Tibial nerve (tissue), 3 donors: ENCODE measurements around the gene SPTBN5.

Experiments
- CTCF ChIP-seq, 5 experiments: fragments of 200-600 bp in 3 of 5; fragments of 450-650 bp in 2 of 5; sonication (generic) in 3 of 5; IDR thresholded peaks; one replicate each; pipeline ENCODE4 v1.5.1; 2016 to 2019; ENCODE audit warnings: antibody characterized with exemption in 5 of 5, mild to moderate bottlenecking in 3 of 5, moderate library complexity in 2 of 5
- POLR2A ChIP-seq, 2 donors: fragments of 450-650 bp; IDR thresholded peaks; one replicate each; pipeline ENCODE4 v1.6.1; 2017; ENCODE audit warnings: antibody characterized with exemption in 2 of 2, mild to moderate bottlenecking in 2 of 2, moderate library complexity in 2 of 2

- TF ChIP-seq CTCF (IDR thresholded peaks at IDR 0.05) (no peak), POLR2A (IDR thresholded peaks at IDR 0.05) (no peak)
Observed at GRCh38 chr15:41933771-41934170, 39.9 kb upstream of the SPTBN5 start.
